GM19395 (cell line): ENCODE measurements around the gene PDE6C.
"Not testable (repeated sequence)": the region's sequence is repeated elsewhere in the genome, so short reads cannot be mapped to it uniquely, and the experiment has no call there.

Source experiments
- ATAC-seq: cut with Tn5 transposase; IDR thresholded peaks from one replicate; pipeline ENCODE4 v1.9.1; 2021; ENCODE audit warnings: mild to moderate bottlenecking, moderate library complexity; ENCODE audit not compliant: unreplicated experiment

Gene PDE6C

DNA sequence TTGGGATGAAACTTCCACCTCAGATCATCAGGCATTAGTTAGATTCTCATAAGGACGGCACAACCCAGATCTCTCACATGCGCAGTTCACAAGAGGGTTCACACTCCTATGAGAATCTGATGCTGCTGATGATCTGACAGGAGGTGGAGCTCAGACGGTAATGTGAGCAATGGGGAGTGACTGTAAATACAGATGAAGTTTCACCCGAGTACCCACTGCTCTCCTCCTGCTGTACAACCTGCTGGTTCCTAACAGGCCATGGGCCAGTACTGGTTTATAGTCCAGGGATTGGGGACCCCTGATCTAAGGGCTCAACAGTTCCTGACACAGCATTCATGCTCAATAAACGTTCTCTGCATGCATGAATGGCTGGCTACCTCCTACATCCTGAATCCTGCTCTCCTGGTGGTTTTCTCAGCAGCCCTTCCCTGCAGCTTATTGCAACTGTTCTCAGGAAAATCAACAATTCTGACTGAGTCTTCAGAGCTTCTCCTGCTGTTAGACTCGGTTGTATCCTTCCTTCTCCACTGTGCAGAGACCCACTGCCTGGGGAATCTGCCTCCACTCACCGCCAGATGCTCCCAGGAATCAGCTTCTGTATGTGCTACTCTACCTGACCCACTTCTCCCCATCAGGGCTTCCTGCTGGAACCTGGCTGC lies 17.4 kb downstream of the PDE6C start:
- no peak for ATAC-seq

DNA sequence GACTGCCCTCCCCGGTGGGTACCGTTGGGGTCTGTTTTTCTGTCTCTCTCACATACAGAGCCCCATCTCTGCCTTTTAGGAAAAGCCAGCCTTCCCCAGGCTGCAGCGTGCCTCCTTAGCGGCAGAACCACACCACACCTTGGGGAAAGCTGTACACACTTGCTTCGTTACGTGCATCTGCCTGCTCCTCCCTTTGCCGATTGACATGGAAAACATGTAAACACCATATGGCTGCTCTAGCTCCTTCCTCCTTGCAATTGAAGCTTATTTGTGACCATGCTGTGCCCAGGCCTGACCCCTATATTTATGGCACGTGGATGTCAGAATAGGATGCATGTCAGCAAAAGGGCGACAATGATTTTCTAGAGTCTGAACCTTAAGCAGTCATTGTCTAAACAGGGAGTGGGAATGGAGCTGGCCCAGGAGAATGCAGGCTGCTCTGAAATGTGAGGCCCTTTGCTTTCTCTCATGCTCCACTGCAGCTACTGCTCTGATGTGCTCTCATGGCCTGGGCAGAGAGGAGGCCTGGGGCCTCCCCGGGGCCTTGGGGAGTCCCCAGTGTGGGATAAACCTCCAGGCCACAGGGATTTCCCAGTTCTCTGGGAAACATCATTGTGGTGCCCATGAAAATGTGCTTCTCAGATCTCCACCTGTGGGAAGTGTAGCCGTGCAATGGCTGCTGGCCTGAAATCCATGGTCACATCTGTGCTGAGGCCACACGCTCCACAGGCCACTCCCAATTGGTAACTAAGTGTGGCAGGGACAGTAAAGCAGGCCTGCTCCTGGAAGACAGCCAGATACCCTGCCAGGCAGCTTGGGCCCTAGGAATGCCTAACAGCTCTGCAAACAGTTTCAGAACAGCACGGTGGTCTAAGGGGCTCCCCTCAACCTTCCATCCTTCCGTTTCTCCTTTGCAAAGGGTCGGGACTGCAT lies 18.6 kb downstream of the PDE6C start:
- ATAC-seq, result no peak

DNA sequence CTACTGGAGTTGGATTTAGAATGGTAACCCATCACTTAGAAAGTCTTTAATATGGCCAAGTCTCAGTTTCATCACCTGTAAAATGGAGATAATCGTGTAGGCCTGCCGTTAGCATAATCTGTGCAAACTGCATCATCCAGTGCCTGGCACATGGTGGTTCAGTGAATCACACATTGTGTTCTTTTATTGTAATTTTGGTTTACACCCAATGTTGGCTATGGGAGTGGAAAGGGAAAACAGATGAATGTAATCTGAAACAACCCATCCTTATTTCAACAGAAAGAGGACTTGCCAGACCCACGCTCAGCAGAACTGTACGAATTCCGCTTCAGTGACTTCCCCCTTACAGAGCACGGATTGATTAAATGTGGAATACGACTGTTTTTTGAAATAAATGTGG lies 27.5 kb downstream of the PDE6C start:
- ATAC-seq, result no peak

DNA sequence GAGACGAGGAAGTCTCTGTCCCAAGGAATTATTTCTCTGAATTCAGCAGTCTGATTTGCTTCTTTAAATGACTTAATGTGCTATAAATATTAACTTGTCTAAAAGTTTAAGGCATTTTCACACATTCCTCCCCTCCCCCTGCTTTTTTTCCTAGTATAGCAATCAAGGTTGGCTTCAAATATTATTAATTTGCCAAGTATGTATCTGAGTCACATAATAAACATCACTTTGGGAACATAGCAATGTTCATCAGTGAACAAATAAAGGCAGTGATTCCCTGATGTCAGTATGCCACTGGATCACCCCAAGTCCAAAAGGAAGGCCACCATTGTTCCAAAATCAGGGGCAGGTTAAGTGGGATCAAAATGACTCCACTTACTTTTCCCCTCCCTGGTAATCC lies 40.5 kb downstream of the PDE6C start:
- ATAC-seq, result no peak

DNA sequence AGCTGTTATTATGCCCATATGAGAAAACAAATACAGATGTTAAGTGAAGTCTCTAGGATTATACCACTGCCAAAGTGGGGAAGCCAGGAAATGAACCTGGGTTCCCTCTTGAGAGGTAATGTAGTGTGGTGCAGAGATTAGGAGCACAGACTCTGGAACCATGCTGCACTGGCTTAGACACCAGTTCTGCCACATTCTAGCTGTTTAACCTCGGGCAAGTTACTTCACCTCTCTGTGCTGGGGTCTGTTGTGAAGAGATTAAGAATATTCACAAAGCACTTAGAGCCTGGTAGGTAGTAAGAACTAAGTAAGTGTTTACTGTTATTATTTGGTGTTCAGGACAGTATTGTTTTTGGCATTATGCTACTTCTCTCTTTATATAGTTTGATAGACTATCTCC lies 41.9 kb downstream of the PDE6C start:
- ATAC-seq, result no peak

DNA sequence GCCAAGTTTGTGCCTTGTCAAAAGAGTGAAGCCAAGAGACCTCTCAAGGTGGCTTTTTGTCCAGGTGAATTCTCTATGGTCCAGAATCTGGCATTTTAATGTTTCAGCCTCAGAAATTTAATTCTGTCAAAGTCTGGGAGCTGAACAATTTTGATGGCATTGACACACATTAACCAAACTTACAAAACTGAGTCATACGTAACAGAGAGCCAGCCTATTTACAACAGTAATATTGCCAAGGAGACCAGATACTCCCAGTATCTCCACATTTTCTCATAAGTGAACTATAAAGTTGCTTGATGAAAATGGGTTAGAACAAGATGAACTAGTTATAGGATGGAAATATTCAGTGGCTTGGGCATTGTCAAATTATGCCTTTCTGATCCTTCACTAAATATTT lies 43.8 kb downstream of the PDE6C start:
- no peak for ATAC-seq

DNA sequence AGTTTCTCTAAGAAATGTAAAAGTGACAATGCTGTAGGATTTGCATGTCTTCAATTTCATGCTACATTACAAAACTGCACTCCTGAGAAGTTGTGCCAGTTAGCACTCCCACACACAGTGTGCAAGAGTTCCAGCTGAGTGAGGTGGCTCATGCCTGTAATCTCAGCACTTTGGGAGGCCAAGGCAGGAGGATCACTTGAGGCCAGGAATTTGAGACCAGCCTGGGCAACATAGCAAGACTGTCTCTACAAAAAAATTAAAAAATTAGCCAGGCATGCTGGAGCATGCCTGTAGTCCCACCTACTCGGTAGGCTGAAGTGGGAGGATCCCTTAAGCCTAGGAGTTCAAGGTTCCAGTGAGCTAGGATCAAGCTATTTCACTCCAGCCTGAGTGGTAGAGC lies 45.4 kb downstream of the PDE6C start:
- no peak for ATAC-seq

DNA sequence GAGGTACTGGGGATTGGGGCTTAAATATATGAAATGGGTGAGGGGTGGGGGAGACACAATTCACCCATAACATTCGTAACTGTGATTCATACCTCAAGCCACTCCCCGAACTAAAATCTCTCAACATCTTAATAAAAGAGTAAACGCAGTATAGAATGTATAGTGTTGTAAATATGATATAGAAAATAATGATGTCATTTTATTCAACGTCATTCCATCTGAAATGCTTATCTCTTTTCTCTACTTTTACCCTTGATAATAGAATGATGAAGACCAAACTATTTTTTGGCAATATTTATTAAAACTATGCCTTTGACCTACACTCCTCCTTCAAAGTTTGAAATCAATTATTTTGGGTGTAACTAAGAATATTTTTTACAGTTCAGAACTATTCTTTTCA lies 53.7 kb downstream of the PDE6C start:
- no peak for ATAC-seq

DNA sequence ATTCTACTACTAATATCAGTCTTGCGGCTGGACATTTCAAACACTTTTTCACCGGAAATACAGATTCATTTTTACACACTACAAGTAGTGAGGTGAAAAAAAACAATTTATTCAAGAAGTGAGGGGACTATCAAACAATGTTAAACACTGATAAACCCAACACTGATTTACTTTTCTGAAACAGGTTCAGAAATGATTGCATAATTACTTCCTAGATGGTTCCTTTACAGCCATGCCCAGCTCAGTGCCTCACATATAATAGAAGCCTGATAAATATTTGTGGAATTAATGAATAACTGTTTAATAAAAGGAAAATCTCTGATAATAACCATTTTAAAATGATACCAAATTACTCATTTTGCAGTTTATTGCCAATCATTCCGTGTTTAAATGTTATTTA lies 55.5 kb downstream of the PDE6C start:
- no peak for ATAC-seq

DNA sequence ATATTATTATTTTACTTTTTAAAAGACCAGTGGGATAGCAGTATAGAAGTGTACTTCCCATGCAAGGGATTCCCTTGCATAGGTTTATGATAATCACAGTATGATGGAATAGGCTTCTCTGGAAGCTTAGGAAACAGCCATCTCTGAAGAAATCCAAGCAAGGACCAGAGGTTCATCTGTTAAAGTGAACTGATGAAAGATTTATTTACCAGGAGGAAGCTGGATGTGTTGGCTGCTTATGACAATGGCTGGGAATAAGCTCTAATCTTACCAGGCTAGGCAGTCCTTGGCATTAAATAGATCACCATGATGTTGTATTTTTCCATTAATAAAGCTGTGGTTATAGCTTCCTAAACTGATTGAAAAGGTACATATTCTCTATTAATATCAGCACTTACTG lies 58.0 kb downstream of the PDE6C start:
- no peak for ATAC-seq

DNA sequence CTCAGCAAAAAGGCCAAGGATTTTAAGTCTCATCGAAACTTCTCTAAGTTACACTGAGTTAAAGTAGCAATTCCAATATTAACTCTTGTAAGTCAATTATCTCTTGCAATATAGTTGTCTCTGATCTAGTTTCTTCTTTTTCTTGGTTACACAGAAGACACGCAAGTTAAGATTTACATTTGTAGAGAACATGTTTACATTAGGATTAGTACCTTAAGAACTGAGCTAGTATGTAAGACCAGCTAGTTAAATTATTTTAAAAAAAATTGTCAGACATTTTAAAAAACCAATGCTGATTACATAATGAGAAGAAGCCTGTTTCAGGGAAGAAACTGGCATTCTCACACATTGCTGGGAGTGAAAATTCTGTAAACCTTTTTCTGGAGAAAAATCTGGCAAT lies 58.7 kb downstream of the PDE6C start:
- no peak for ATAC-seq

DNA sequence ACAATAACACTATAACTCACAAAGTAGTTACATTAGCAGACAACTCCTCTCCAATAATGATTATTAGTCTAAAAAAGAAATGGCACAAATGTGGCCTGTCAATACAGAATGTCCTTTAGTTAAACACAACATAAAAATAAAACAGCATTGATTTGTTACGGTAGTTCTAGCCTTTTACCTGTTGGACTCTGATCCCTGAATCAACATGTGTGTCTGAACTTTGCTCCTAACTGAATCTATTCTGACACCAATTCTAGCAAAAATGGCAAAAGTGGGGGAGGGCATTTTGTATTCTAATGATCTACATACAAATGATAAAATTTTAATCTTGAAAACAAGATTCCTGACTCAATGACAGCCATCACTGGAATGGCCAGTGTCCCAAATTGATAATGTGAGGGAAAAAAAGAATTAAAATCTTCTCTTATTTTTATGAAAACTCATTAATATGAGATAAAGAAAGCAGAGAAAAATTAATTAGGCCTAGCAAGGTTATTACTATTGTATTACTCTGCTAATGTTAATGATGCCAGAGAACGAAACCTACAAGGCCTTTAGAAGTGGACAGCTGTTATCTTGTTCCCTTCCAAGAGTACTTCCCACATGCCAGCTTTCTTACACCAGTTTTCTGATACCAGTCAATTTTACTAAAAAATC lies 59.8 kb downstream of the PDE6C start:
- ATAC-seq, result no peak

DNA sequence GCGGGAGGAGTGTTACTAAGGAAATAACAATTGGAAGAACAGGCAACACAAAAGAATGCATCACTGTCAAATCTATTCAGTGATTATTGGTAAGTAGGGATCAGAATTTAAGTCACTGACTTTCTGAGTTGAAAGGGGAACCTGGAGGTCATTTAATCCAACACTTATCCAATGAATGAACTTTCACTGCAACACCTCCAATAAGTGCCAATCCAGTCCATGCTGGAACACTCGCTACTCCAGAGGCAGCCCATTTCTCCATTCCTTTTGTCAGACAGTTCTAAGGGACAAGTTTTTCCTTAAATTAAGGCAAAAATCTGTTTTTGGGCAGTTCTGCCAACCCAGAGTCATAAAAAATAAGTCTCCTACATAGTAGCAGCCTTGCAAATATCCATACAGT lies 60.6 kb downstream of the PDE6C start:
- no peak for ATAC-seq

DNA sequence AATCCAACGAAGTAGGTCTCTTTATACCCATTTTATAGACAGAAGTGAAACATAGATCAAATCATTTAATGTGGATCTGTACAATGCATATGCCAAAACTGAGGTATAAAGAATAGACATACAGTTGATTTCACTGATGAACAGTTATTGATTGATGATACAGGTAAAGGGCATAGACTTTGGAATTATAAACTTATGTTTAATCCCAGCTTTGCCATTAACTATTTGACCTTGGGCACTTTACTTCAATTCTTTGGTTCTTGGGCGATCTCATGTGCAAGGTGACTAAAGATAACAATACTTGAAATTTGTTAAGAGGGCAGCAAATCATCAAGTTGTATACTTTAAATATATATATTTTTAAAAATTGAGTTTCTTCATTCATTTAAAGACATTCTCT lies 61.5 kb downstream of the PDE6C start:
- ATAC-seq, result no peak

DNA sequence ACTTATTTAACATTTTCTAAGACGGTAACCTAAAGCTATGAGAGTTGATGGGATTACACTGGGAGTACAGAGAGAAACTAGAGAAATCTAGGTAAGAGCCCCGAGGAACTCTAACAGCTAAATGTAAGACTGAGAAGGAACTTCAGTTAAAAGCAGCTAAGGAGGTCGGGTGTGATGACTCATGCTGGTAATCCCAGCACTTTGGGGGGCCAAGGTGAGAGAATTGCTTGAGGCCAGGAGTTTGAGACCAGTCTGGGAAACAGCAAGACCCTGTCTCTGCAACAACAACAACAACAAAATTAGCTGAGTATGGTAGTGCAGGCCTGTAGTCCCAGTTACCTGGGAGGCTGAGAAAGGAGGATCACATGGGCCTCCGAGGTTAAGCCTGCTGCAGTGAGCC lies 66.0 kb downstream of the PDE6C start:
- ATAC-seq, result no peak

DNA sequence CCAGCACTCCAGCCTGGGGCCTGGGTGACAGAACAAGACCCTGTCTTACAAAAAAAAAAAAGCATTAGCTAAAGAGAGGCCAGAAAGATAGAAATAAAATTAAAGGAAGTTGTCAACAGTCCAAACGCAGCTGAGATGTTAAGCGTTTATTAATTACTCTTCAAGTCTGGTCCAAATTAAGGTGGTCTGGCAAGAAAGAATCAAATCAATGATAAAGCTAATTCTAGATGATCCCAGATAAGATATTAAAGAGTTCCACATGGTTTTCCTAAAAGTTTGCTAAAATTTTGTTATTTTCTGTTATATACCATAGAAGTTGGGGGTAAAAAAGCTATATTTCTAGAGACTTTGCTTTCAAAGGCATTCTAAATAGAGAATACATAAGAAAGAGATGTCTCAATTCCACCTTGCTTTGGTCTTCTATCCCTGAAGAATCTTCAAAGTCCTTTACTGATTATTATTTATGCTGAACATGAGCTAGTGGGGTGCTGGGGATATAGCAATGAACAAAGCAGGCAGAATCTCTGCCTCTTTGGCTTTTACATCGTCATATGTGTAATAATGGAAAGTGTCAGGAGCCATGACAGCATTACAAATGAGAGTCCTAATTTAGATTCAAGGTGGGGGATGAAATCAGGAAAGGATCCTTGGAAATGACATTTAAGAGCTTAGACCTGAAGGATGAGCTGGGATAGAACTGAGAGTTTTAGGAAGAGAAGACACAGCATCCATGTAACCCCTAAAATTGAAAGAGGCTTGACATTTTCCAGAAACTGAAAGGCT lies 66.7 kb downstream of the PDE6C start:
- no peak for ATAC-seq

DNA sequence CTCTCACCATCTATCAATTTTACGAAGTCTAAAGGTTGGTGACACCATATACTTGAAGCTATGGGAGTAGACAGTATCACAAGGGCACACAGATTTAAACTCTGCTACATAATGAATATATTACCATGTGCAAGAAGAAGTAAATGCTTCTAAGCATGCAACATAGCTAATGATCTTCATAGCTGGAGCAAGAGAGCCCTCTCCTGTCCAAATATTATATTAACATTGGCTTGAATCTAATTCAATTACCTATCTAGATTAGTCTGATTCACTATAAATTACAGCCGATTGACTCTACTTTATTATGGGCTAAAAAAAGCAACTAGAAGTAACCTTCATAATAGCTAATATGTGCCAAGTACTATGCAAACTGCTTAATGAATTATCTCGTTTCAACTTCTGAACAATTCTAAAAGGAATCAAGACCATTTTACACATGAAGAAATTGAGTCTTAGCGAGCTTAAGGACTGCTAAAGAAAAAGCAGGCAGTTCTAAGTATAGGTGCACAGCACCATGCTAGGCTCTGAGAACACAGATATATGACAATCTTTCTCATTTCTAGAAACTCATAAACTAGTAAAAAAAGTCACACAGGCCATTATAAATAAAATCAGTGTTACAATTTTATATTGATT lies 68.2 kb downstream of the PDE6C start:
- ATAC-seq, result no peak

DNA sequence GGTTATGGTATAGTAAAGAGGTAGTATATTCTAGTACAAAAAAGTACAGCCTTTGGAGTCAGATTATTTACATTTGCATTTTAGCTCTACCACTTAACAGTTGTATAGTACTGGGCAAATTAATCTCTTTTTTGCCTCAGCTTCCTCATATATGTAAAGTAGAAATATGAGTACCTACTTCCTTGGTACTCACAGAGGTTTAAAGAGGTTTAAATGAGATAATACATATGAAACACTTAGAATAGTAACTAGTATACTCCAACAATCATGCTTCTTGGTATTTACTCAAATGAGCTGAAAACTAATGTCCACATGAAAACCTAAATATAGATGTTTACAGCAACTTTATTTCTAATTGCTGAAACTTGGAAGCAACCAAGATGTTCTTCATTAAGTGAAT lies 75.4 kb downstream of the PDE6C start:
- no peak for ATAC-seq

DNA sequence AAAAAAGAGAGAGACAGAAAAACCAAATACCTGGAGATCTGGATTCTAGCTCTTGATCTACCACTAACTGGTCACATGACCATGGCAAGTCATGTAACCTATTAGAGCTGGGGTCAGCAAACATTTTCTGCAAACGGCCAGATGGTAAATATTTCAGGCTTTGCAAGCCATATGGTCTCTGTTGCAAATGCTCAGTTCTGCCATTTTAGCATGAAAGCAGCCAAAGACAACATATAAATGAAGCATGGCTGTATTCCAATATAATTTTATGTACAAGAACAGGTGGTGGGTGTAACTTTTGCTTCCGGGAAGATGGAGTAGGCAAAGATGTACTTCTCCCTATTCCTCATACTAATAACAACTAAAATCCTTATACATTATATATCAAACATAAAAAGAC lies 83.4 kb downstream of the PDE6C start:
- ATAC-seq, result no peak

DNA sequence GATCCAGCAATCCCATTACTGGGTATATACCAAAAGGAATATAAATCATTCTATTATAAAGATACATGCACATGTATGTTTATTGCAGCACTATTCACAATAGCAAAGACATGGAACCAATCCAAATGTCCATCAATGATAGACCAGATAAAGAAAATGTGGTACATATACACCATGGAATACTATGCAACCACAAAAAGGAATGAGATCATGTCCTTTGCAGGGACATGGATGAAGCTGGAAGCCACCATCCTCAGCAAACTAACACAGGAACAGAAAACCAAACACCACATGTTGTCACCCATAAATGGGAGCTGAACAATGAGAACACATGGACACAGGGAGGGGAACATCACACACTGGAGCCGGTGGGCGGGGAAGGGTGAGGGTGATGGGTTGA lies 84.2 kb downstream of the PDE6C start:
- not testable (repeated sequence) for ATAC-seq

DNA sequence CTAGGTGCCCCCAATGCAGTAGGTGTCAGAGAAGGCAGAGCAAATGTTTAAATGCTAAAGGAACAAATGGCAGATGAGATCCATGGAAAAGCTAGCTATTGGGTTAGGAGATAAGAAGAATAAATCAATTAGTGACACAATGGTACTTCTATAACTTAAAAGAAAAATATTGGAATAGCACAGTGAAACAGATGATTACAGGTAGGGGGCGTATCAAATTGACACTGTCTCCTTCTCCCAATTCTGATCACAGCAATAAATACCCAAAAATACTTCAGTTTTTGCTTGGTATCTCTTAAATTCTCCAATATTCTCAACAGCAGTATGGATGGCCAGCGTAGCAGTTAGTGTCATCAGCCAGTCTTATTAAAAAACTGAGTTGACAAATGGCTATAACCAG lies 84.9 kb downstream of the PDE6C start:
- ATAC-seq, result no peak
